ENCODE measurements around the gene MIDN. TPM values are rescaled to one million over a fixed set of nuclear protein-coding genes. Genes with fewer than 3 reads are reported as not detected.

The MIDN gene
- total RNA-seq, 1 donor from 2014 or later, result 170 TPM

- H3K27ac ChIP-seq, result no peak overlapping the region
- H3K4me1 ChIP-seq, result peaks cover 39% of the 10 kb centered on the region
- no peak for DNase-seq (ENCODE audit: extremely low spot score in 2 of 2)
- TF ChIP-seq POLR2A (IDR thresholded peaks at IDR 0.05) (no peak), POLR2AphosphoS5 (IDR thresholded peaks at IDR 0.05; ENCODE audit: insufficient read depth in 1 of 2, low read depth in 1 of 2) (no peak)
- TF ChIP-seq, protein P1, sequence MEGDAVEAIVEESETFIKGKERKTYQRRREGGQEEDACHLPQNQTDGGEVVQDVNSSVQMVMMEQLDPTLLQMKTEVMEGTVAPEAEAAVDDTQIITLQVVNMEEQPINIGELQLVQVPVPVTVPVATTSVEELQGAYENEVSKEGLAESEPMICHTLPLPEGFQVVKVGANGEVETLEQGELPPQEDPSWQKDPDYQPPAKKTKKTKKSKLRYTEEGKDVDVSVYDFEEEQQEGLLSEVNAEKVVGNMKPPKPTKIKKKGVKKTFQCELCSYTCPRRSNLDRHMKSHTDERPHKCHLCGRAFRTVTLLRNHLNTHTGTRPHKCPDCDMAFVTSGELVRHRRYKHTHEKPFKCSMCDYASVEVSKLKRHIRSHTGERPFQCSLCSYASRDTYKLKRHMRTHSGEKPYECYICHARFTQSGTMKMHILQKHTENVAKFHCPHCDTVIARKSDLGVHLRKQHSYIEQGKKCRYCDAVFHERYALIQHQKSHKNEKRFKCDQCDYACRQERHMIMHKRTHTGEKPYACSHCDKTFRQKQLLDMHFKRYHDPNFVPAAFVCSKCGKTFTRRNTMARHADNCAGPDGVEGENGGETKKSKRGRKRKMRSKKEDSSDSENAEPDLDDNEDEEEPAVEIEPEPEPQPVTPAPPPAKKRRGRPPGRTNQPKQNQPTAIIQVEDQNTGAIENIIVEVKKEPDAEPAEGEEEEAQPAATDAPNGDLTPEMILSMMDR (IDR thresholded peaks at IDR 0.05), result no peak
- no peaks in the 10 kb centered on the region for H3K36me3 ChIP-seq
- no peak overlapping the region for H3K4me3 ChIP-seq
- no peaks in the 10 kb centered on the region for H3K27me3 ChIP-seq
- intact Hi-C loops (cut with DNase I), result no loop called here
- no peaks in the 10 kb centered on the region for H3K9me3 ChIP-seq
Measured at GRCh38 chr19:1234955-1235380, 13.4 kb upstream of the MIDN start.

DNA sequence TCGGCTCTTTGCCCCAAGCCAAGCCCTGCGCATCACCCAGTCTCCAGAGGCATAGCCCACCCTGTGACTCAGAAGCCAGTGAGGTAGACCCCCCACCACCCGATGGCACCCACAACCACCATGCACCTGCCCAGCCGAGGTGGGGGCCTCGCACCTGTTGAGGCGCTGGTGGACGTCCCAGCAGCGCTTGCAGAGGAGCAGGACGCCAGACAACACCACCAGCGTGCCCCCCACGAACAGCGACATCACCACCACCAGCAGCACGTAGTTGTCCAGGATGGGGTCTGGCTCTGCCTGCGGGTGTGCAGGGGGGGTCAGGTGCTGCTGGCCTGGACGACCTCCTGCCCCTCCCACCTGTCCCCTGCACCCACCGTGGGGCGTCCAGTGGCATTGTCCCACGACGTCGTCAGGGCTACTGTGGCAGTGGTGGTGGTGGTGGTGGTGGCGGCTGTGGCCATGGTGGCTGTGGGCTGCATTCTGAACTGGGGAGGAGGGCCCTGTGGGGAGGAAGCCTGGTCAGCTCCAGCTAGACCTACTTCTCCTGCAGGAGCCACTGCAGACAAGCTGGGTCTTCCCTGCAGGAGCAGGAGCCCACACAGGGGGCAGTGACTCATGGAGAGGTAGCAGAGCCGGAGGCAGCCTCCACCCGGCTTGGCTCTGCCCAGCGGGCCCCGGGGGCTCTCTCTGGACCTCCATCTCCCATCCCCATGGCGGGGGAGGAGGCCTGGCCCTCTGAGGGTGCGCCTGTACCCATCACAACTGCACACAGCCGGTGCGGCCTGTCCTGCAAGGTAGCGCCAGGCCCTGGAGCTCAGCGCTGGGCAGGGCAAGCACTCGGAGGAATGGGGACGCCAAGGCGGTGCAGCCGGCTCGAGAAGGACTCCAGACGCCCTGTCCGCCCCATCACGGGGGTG lies 12.5 kb upstream of the MIDN start:
- Histone ChIP-seq H3K4me3 (peak overlapping the region in 1 of 2 donors; percentile 86), H3K4me1 (peaks cover 45% of the 10 kb centered on the region), H3K27ac (no peak overlapping the region), H3K36me3 (no peaks in the 10 kb centered on the region), H3K27me3 (no peaks in the 10 kb centered on the region), H3K9me3 (no peaks in the 10 kb centered on the region)
- DNase-seq (ENCODE audit: extremely low spot score in 2 of 2), result no peak
- intact Hi-C loops (cut with DNase I), result no loop called here
- TF ChIP-seq, protein P1 (IDR thresholded peaks at IDR 0.05), result no peak
- no peak for TF ChIP-seq POLR2A (IDR thresholded peaks at IDR 0.05)
- TF ChIP-seq POLR2AphosphoS5 (IDR thresholded peaks at IDR 0.05; ENCODE audit: insufficient read depth in 1 of 2, low read depth in 1 of 2), result peak in 1 of 2 donors; percentile 25

- Histone ChIP-seq H3K27me3 (no peaks in the 10 kb centered on the region), H3K27ac (no peak overlapping the region), H3K4me1 (peaks cover 51% of the 10 kb centered on the region), H3K36me3 (no peaks in the 10 kb centered on the region), H3K9me3 (no peaks in the 10 kb centered on the region), H3K4me3 (peak overlapping the region; percentile 60 to 86)
- TF ChIP-seq, protein P1 (IDR thresholded peaks at IDR 0.05), result no peak
- peak in 1 of 2 donors; percentile 10 for TF ChIP-seq POLR2AphosphoS5 (IDR thresholded peaks at IDR 0.05; ENCODE audit: insufficient read depth in 1 of 2, low read depth in 1 of 2)
- DNase-seq (ENCODE audit: extremely low spot score in 2 of 2), result no peak
- intact Hi-C loops (cut with DNase I), result no loop called here
Measured at GRCh38 chr19:1236576-1236975, 11.8 kb upstream of the MIDN start.

- no peak for DNase-seq (ENCODE audit: extremely low spot score in 2 of 2)
- Histone ChIP-seq H3K9me3 (no peaks in the 10 kb centered on the region), H3K4me1 (peaks cover 48% of the 10 kb centered on the region), H3K27me3 (no peaks in the 10 kb centered on the region), H3K4me3 (peak overlapping the region; percentile 60 to 86), H3K27ac (peak overlapping the region; percentile 69), H3K36me3 (no peaks in the 10 kb centered on the region)
- intact Hi-C loops (cut with DNase I), result no loop called here
- TF ChIP-seq, protein P1 (IDR thresholded peaks at IDR 0.05), result no peak
Measured at GRCh38 chr19:1237027-1237659, 11.2 kb upstream of the MIDN start.

All from vagina (tissue), 2 donors.